K562 (cell line): ENCODE measurements around the gene PPP4R3A. TPM values are rescaled to one million over a fixed set of nuclear protein-coding genes. Genes with fewer than 3 reads are reported as not detected.

ENCODE experiments used
- ATAC-seq: fragments of 200-7000 bp; cut with Tn5 transposase; 3 replicates; pipeline ENCODE4 v1.9.1; 2020; ENCODE audit warnings: moderate library complexity
- BruUV-seq: library from RNA; stranded (reverse); fragments of 400-500 nt; replicated peaks from 2 replicates; lab custom pipeline; 2021; lab: Mats Ljungman, UMichigan
- CTCF ChIA-PET: fragments of 300-600 bp; formaldehyde crosslinking; extraction: SDS; loops from one replicate; lab custom pipeline; 2021; ENCODE audit warnings: low intra/inter-chr PET ratio; lab: Yijun Ruan, JAX
- POLR2A ChIA-PET: fragments of 300-600, 350-650 bp; sonication (Branson Sonifier 250); formaldehyde crosslinking; extraction: SDS; loops from one replicate; lab custom pipeline; 2021; ENCODE audit warnings: antibody characterized with exemption, inconsistent platforms; lab: Yijun Ruan, JAX
- DNase-seq, 4 experiments: peaks; one replicate each; pipeline versions ENCODE4 v3.0.0 to v3.0.0-alpha.2; 2011 to 2018; ENCODE audit warnings: low spot score in 3 of 4, mixed read lengths in 3 of 4; ENCODE audit errors: extremely low read depth in 1 of 4
- FAIRE-seq: peaks from 2 replicates; lab custom pipeline; 2011; peaks lifted over from hg19 to GRCh38; lab: Jason Lieb, UNC
- H2AFZ ChIP-seq: 2 replicates; pipeline ENCODE4 v1.6.0; 2011; ENCODE audit warnings: low read depth, low read length, control low read depth, inconsistent platforms
- H3K27ac ChIP-seq: fragments of 200-600 bp; 3 replicates; pipeline ENCODE4 v1.8.0; 2011; ENCODE audit warnings: low read depth, mild to moderate bottlenecking, control low read depth, inconsistent platforms, low read length, moderate library complexity, mixed read lengths; ENCODE audit errors: extremely low read depth
- H3K27me3 ChIP-seq, 2 experiments: fragments of 300-600 bp in 1 of 2; 2 replicates in 1 of 2; 3 replicates in 1 of 2; pipeline versions ENCODE4 v1.6.0 to v1.8.0; 2011; ENCODE audit warnings: inconsistent platforms in 2 of 2, low read length in 2 of 2, mild to moderate bottlenecking in 1 of 2, mixed read lengths in 1 of 2, moderate library complexity in 1 of 2; ENCODE audit not compliant: control insufficient read depth in 2 of 2, insufficient read depth in 2 of 2
- H3K36me3 ChIP-seq: fragments of 300-600 bp; 3 replicates; pipeline ENCODE4 v1.8.0; 2011; ENCODE audit warnings: mild to moderate bottlenecking, low read length, inconsistent platforms; ENCODE audit not compliant: control insufficient read depth, insufficient read depth
- H3K4me1 ChIP-seq, 2 experiments: fragments of 200-600 bp in 1 of 2; replicated peaks in 1 of 2; 2 replicates in 1 of 2; 3 replicates in 1 of 2; pipeline versions ENCODE4 v1.5.1 to v1.8.0; 2011; ENCODE audit warnings: inconsistent platforms in 2 of 2, low read length in 2 of 2, mild to moderate bottlenecking in 1 of 2, mixed read lengths in 1 of 2, moderate library complexity in 1 of 2; ENCODE audit not compliant: control insufficient read depth in 2 of 2, insufficient read depth in 2 of 2
- H3K4me2 ChIP-seq: 2 replicates; pipeline ENCODE4 v1.6.1; 2011; ENCODE audit warnings: low read length, control low read depth, inconsistent platforms, mixed read lengths; ENCODE audit not compliant: insufficient read depth
- H3K4me3 ChIP-seq: fragments of 200-600 bp; sonication (generic), shearing (Covaris generic); 2 replicates; pipeline ENCODE4 v1.5.1; 2016; ENCODE audit warnings: control low read depth, inconsistent platforms
- H3K79me2 ChIP-seq: fragments of 200-600 bp; 3 replicates; pipeline ENCODE4 v1.8.0; 2011; ENCODE audit warnings: low read length, inconsistent platforms; ENCODE audit not compliant: control insufficient read depth, insufficient read depth
- H3K9ac ChIP-seq, 2 experiments: 2 replicates each; pipeline versions ENCODE4 v1.6.0 to v1.6.1; 2011; ENCODE audit warnings: low read depth in 2 of 2, low read length in 2 of 2, control low read depth in 1 of 2, inconsistent platforms in 1 of 2, mild to moderate bottlenecking in 1 of 2, mixed read lengths in 1 of 2; ENCODE audit not compliant: insufficient read depth in 1 of 2
- H3K9me1 ChIP-seq: one replicate; pipeline ENCODE4 v1.6.0; 2011; ENCODE audit warnings: inconsistent platforms, mild to moderate bottlenecking, low read length, moderate library complexity; ENCODE audit not compliant: control insufficient read depth, insufficient read depth
- H3K9me3 ChIP-seq: replicated peaks from 2 replicates; pipeline ENCODE4 v1.5.1; 2011; ENCODE audit warnings: low read depth, low read length, inconsistent platforms; ENCODE audit not compliant: control insufficient read depth, insufficient read depth
- H4K20me1 ChIP-seq: replicated peaks from 2 replicates; pipeline ENCODE4 v1.6.1; 2011; ENCODE audit warnings: low read length, inconsistent platforms, mixed read lengths; ENCODE audit not compliant: control insufficient read depth, insufficient read depth
- ESRRA ChIP-seq: fragments of 450-650 bp; IDR thresholded peaks from 2 replicates; pipeline ENCODE4 v1.6.1; 2014; ENCODE audit warnings: low read depth, mild to moderate bottlenecking, moderate library complexity, borderline replicate concordance
- HLTF ChIP-seq: fragments of 450-650 bp; IDR thresholded peaks from 2 replicates; pipeline ENCODE4 v1.6.1; 2016
- MEF2D ChIP-seq: conservative IDR thresholded peaks from 2 replicates; pipeline ENCODE4 v1.6.1; 2016; ENCODE audit warnings: low read depth, missing genetic modification characterization, missing compliant biosample characterization
- RFX5 ChIP-seq: IDR thresholded peaks from 2 replicates; pipeline ENCODE4 v1.6.1; 2011; ENCODE audit warnings: low read depth, mild to moderate bottlenecking, improper control_type of control experiment, low read length
- SIN3A ChIP-seq, 2 experiments: fragments of 150-350 bp in 1 of 2; IDR thresholded peaks; 2 replicates each; pipeline ENCODE4 v1.6.1; 2011 to 2016; ENCODE audit warnings: borderline replicate concordance in 2 of 2, low read depth in 2 of 2, low read length in 2 of 2, mild to moderate bottlenecking in 2 of 2, moderate library complexity in 2 of 2; ENCODE audit not compliant: control insufficient read depth in 1 of 2
- SIX5 ChIP-seq, 2 experiments: IDR thresholded peaks; 2 replicates each; pipeline ENCODE4 v1.6.1; 2011; ENCODE audit warnings: low read length in 2 of 2, borderline replicate concordance in 1 of 2, low read depth in 1 of 2, mild to moderate bottlenecking in 1 of 2, moderate library complexity in 1 of 2; ENCODE audit not compliant: insufficient read depth in 1 of 2
- SRSF3 ChIP-seq: fragments of 200-400 bp; formaldehyde crosslinking; IDR thresholded peaks from 2 replicates; pipeline ENCODE4 v1.6.1; 2016; ENCODE audit warnings: mild to moderate bottlenecking, low read length, moderate library complexity; ENCODE audit not compliant: insufficient read depth
- ZNF184 ChIP-seq: sonication (generic); formaldehyde crosslinking; IDR thresholded peaks from 2 replicates; pipeline ENCODE4 v1.5.0; 2020; ENCODE audit warnings: missing genetic modification reagents
- ZNF3 ChIP-seq: fragments of 250-450 bp; sonication (Bioruptor Pico); IDR thresholded peaks from 2 replicates; pipeline ENCODE4 v1.5.0; 2021; ENCODE audit warnings: mild to moderate bottlenecking, moderate library complexity
- ZNF589 ChIP-seq: fragments of 200-800 bp; sonication (Bioruptor generic); IDR thresholded peaks from 2 replicates; pipeline ENCODE4 v1.6.1; 2016; ENCODE audit warnings: low read depth, missing genetic modification characterization, missing compliant biosample characterization
- ZNF695 ChIP-seq: fragments of 450-650 bp; formaldehyde crosslinking; IDR thresholded peaks from 2 replicates; pipeline ENCODE4 v1.4.0; 2020; ENCODE audit warnings: mild to moderate bottlenecking, moderate library complexity
- ZNF830 ChIP-seq: fragments of 250-450 bp; sonication (Bioruptor Pico); IDR thresholded peaks from 2 replicates; pipeline ENCODE4 v1.5.0; 2021; ENCODE audit warnings: mild to moderate bottlenecking
- WGBS: fragments of 100-300 bp; shearing (Covaris generic); methylation state at CpG from one replicate; pipeline ENCODE4 v1.1.6; 2016; ENCODE audit warnings: low coverage, mixed read lengths; ENCODE audit not compliant: insufficient coverage; ENCODE audit errors: missing lambda C conversion rate; 5-methylcytosine and 5-hydroxymethylcytosine counted together
- in situ Hi-C: fragments of 300-500 bp; cut with MboI; formaldehyde crosslinking; loops from 4 replicates; pipeline ENCODE4 v1.15.0; 2018; ENCODE audit warnings: inconsistent platforms, mixed read lengths
- intact Hi-C: fragments of 100-400 bp; cut with micrococcal nuclease; formaldehyde crosslinking; loops from 2 replicates; pipeline ENCODE4 v1.14.2; 2022
- polyA plus RNA-seq, 8 experiments: library from polyadenylated mRNA; depleted of rRNA in 4 of 8; stranded (reverse) in 5 of 8; unstranded in 3 of 8; fragments of >200 nt; fragmentation: Nextera tagmentation in 2 of 8; fragmentation: Illumina TruSeq in 1 of 8; extraction: Ambion mirVana in 2 of 8; extraction: Trizol in 1 of 8; gene quantifications; 2 replicates each; pipeline versions ENCODE4 v1.2.1 to v1.2.3, GENCODE V29; 2011 to 2014; ENCODE audit warnings: inconsistent platforms in 1 of 8, missing spikeins in 1 of 8
- total RNA-seq, 7 experiments: library from RNA; depleted of rRNA in 6 of 7; stranded (reverse); fragments of >200 nt in 6 of 7; fragmentation: Illumina TruSeq in 2 of 7; extraction: Trizol in 2 of 7; gene quantifications; 2 replicates each; pipeline versions ENCODE4 v1.2.1 to v1.2.3, GENCODE V29; 2011 to 2021; ENCODE audit warnings: low replicate concordance in 1 of 7
- TF ChIP-seq, protein P1 (sequence below): fragments of 450-650 bp; IDR thresholded peaks from 2 replicates; pipeline ENCODE4 v1.6.1; 2016; ENCODE audit warnings: antibody characterized with exemption
- TF ChIP-seq, protein P2 (sequence below): fragments of 250-450 bp; sonication (Bioruptor Pico); IDR thresholded peaks from 2 replicates; pipeline ENCODE4 v1.5.0; 2021

Gene PPP4R3A
- total and polyA plus RNA-seq, 9 of the 15 experiments (the other 6 are each of a cell fraction or from before 2014, with no cell fraction given): 9.5 to 54.9 (median 44.9) TPM

GRCh38 chr14:91515979-91516378 lies 5.9 kb upstream of the PPP4R3A start:
- ChIA-PET CTCF (no interaction called here), POLR2A (no interaction called here)
- TF ChIP-seq SIX5 (IDR thresholded peaks at IDR 0.05; ENCODE audit: borderline replicate concordance in 1 of 2, insufficient read depth in 1 of 2, low read depth in 1 of 2, low read length in 2 of 2) (no peak), ZNF3 (CRISPR knock-in tag) (no peak), RFX5 (no peak), ESRRA (no peak), SIN3A (IDR thresholded peaks at IDR 0.05; ENCODE audit: borderline replicate concordance in 2 of 2, control insufficient read depth in 1 of 2, low read depth in 2 of 2, low read length in 2 of 2) (no peak), ZNF184 (CRISPR knock-in tag) (no peak), MEF2D (tag) (no peak), ZNF695 (CRISPR knock-in tag) (no peak), ZNF589 (CRISPR knock-in tag) (no peak), SRSF3 (no peak), HLTF (no peak), ZNF830 (CRISPR knock-in tag) (no peak)
- TF ChIP-seq, protein P1, sequence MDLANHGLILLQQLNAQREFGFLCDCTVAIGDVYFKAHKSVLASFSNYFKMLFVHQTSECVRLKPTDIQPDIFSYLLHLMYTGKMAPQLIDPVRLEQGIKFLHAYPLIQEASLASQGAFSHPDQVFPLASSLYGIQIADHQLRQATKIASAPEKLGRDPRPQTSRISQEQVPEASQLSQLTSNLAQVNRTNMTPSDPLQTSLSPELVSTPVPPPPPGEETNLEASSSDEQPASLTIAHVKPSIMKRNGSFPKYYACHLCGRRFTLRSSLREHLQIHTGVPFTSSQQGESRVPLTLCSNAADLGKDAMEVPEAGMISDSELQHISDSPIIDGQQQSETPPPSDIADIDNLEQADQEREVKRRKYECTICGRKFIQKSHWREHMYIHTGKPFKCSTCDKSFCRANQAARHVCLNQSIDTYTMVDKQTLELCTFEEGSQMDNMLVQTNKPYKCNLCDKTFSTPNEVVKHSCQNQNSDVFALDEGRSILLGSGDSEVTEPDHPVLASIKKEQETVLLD: no peak
- TF ChIP-seq, protein P2, sequence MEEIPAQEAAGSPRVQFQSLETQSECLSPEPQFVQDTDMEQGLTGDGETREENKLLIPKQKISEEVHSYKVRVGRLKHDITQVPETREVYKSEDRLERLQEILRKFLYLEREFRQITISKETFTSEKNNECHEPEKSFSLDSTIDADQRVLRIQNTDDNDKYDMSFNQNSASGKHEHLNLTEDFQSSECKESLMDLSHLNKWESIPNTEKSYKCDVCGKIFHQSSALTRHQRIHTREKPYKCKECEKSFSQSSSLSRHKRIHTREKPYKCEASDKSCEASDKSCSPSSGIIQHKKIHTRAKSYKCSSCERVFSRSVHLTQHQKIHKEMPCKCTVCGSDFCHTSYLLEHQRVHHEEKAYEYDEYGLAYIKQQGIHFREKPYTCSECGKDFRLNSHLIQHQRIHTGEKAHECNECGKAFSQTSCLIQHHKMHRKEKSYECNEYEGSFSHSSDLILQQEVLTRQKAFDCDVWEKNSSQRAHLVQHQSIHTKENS (CRISPR knock-in tag): no peak
- Histone ChIP-seq H2AFZ (no peak overlapping the region), H3K9me1 (no peaks in the 10 kb centered on the region), H4K20me1 (no peaks in the 10 kb centered on the region), H3K9me3 (no peaks in the 10 kb centered on the region), H3K27me3 (no peaks in the 10 kb centered on the region), H3K4me3 (no peak overlapping the region), H3K36me3 (no peaks in the 10 kb centered on the region), H3K4me2 (no peak overlapping the region), H3K4me1 (no peaks in the 10 kb centered on the region; a peak in 2 of 5 replicates), H3K9ac (no peak overlapping the region), H3K79me2 (peaks cover 3% of the 10 kb centered on the region; the same call in 2 of the 3 replicates), H3K27ac (no peak overlapping the region)
- intact Hi-C loops (no loop called here), in situ Hi-C loops (no loop called here)
- WGBS: 24% methylated on average over 7 of the region's 7 CpGs
- no peak for DNase-seq
- ATAC-seq: no peak; the same call in 2 of the 3 replicates
- FAIRE-seq: no peak
- no TSS peak for BruUV-seq
